Natural killer cell (primary cell): Measurements from ENCODE around the gene ISCU. TPM values are rescaled to one million over a fixed set of nuclear protein-coding genes. Genes with fewer than 3 reads are reported as not detected.

Source experiments
- ATAC-seq, 3 donors: fragments of 150-1000 bp in 2 of 3; fragments of 200-7000 bp in 1 of 3; cut with Tn5 transposase; 1 replicate in 1 of 3; 2 replicates in 2 of 3; pipeline ENCODE4 v1.10.0; 2021; ENCODE audit warnings: mild to moderate bottlenecking in 2 of 3, moderate library complexity in 2 of 3
- DNase-seq, 2 donors: peaks; one replicate each; pipeline versions ENCODE4 v3.0.0 to v3.0.0-alpha.2; 2013 to 2021; ENCODE audit warnings: mixed read lengths in 1 of 2
- H3K27ac ChIP-seq: one replicate; pipeline ENCODE4 v1.5.1; 2013; ENCODE audit warnings: mild to moderate bottlenecking, low read length
- H3K27me3 ChIP-seq: one replicate; pipeline ENCODE4 v1.6.1; 2013; ENCODE audit warnings: low read length; ENCODE audit not compliant: control insufficient read depth, insufficient read depth
- H3K36me3 ChIP-seq: one replicate; pipeline ENCODE4 v1.6.1; 2013; ENCODE audit warnings: low read length; ENCODE audit not compliant: control insufficient read depth, insufficient read depth
- H3K4me1 ChIP-seq: one replicate; pipeline ENCODE4 v1.6.1; 2013; ENCODE audit warnings: low read length; ENCODE audit not compliant: control insufficient read depth, insufficient read depth
- H3K4me3 ChIP-seq: one replicate; pipeline ENCODE4 v1.5.1; 2013; ENCODE audit warnings: low read length
- H3K9me3 ChIP-seq: one replicate; pipeline ENCODE4 v1.6.1; 2013; ENCODE audit warnings: low read length; ENCODE audit not compliant: control insufficient read depth, insufficient read depth
- H3K27ac Mint-ChIP-seq, 2 donors: one replicate each; pipeline ENCODE4 v1.8.0; 2022; ENCODE audit warnings: mild to moderate bottlenecking in 2 of 2, mixed read lengths in 2 of 2, moderate library complexity in 1 of 2
- H3K27me3 Mint-ChIP-seq, 2 donors: one replicate each; pipeline ENCODE4 v1.8.0; 2022; ENCODE audit warnings: low read depth in 2 of 2, mixed read lengths in 2 of 2
- H3K36me3 Mint-ChIP-seq: one replicate; pipeline ENCODE4 v1.8.0; 2022; ENCODE audit warnings: mixed read lengths
- H3K4me1 Mint-ChIP-seq, 2 donors: one replicate each; pipeline ENCODE4 v1.8.0; 2022; ENCODE audit warnings: mixed read lengths in 2 of 2
- H3K4me3 Mint-ChIP-seq: one replicate; pipeline ENCODE4 v1.8.0; 2022; ENCODE audit warnings: mild to moderate bottlenecking, moderate library complexity, mixed read lengths
- H3K9me3 Mint-ChIP-seq, 2 donors: one replicate each; pipeline ENCODE4 v1.8.0; 2022; ENCODE audit warnings: mixed read lengths in 2 of 2
- CTCF ChIP-seq: fragments of 200-600 bp; IDR thresholded peaks from one replicate; pipeline ENCODE4 v1.8.0; 2022; ENCODE audit warnings: antibody characterized with exemption
- WGBS: methylation state at CpG from one replicate; pipeline ENCODE4 v1.1.7; 2013; ENCODE audit warnings: missing lambda C conversion rate; ENCODE audit not compliant: insufficient coverage; 5-methylcytosine and 5-hydroxymethylcytosine counted together
- intact Hi-C: fragments of 100-400 bp; cut with micrococcal nuclease; formaldehyde crosslinking; loops from one replicate; pipeline ENCODE4 v1.14.2; 2022
- total RNA-seq, 4 donors: library from RNA; stranded (reverse); fragments of 120-200 nt in 1 of 4; gene quantifications; one replicate each; pipeline versions ENCODE4 v1.2.3 to v1.2.4, GENCODE V29; 2013 to 2022

ISCU gene
- total RNA-seq, 3 donors from 2014 or later (not counting 1 experiment from before 2014, with no cell fraction given): 86.9 to 103 (median 97.4) TPM

- ATAC-seq: no peak
- Histone ChIP-seq H3K36me3 (no peaks in the 10 kb centered on the region), H3K9me3 (no peaks in the 10 kb centered on the region), H3K4me1 (no peaks in the 10 kb centered on the region), H3K4me3 (no peak overlapping the region), H3K27me3 (no peaks in the 10 kb centered on the region), H3K27ac (no peak overlapping the region)
- no peaks in the 10 kb centered on the region for H3K36me3 Mint-ChIP-seq
- 92% methylated on average over 10 of the region's 10 CpGs for WGBS
- no peaks in the 10 kb centered on the region for H3K9me3 Mint-ChIP-seq
- H3K27me3 Mint-ChIP-seq: peaks cover 4 to 6% of the 10 kb centered on the region in 2 donors
- H3K27ac Mint-ChIP-seq: no peak overlapping the region
- TF ChIP-seq CTCF: no peak
- H3K4me1 Mint-ChIP-seq: peaks cover 5 to 9% of the 10 kb centered on the region in 2 donors
- intact Hi-C loops: no loop called here
- no peak overlapping the region for H3K4me3 Mint-ChIP-seq
- no peak for DNase-seq
Measured at GRCh38 chr12:108599948-108600701, 37.7 kb downstream of the ISCU start.

GRCh38 chr12:108600702-108601007, 38.3 kb downstream of the ISCU start:
- WGBS: 85% methylated on average over 4 of the region's 4 CpGs
- intact Hi-C loops: no loop called here

GRCh38 chr12:108602209-108602705, 39.9 kb downstream of the ISCU start:
- no peak overlapping the region for H3K27ac Mint-ChIP-seq
- intact Hi-C loops: no loop called here
- peaks cover 4 to 6% of the 10 kb centered on the region in 2 donors for H3K27me3 Mint-ChIP-seq
- no peak for TF ChIP-seq CTCF
- no peak overlapping the region for H3K4me3 Mint-ChIP-seq
- H3K36me3 Mint-ChIP-seq: no peaks in the 10 kb centered on the region
- Histone ChIP-seq H3K4me1 (no peaks in the 10 kb centered on the region), H3K4me3 (no peak overlapping the region), H3K9me3 (no peaks in the 10 kb centered on the region), H3K27ac (no peak overlapping the region), H3K36me3 (no peaks in the 10 kb centered on the region), H3K27me3 (no peaks in the 10 kb centered on the region)
- ATAC-seq (no peak), DNase-seq (no peak)
- H3K4me1 Mint-ChIP-seq: peaks cover 5 to 8% of the 10 kb centered on the region in 2 donors
- H3K9me3 Mint-ChIP-seq: no peaks in the 10 kb centered on the region
- WGBS: 96% methylated on average over 8 of the region's 9 CpGs

More at GRCh38 chr12:108600702-108601007, 38.3 kb downstream of the ISCU start:
- no peak for TF ChIP-seq CTCF
- no peaks in the 10 kb centered on the region for H3K27me3 ChIP-seq
- Mint-ChIP-seq H3K27me3 (peaks cover 4 to 6% of the 10 kb centered on the region in 2 donors), H3K4me1 (peaks cover 5 to 9% of the 10 kb centered on the region in 2 donors), H3K9me3 (no peaks in the 10 kb centered on the region), H3K36me3 (no peaks in the 10 kb centered on the region), H3K27ac (no peak overlapping the region), H3K4me3 (no peak overlapping the region)
- H3K36me3 ChIP-seq: no peaks in the 10 kb centered on the region
- H3K4me3 ChIP-seq: no peak overlapping the region
- no peaks in the 10 kb centered on the region for H3K4me1 ChIP-seq
- H3K9me3 ChIP-seq: no peaks in the 10 kb centered on the region
- H3K27ac ChIP-seq: no peak overlapping the region
- DNase-seq (no peak), ATAC-seq (no peak)
